Upper lobe of right lung (tissue), 1 donor: ENCODE measurements around the gene MTHFD1L. TPM values are rescaled to one million over a fixed set of nuclear protein-coding genes. Genes with fewer than 3 reads are reported as not detected.

ENCODE experiments used
- ATAC-seq: fragments of 200-7000 bp; cut with Tn5 transposase; one replicate; pipeline ENCODE4 v1.9.1; 2020; ENCODE audit warnings: mild to moderate bottlenecking, moderate library complexity
- DNase-seq: peaks from one replicate; pipeline ENCODE4 v3.0.0-alpha.2; 2020
- H3K27ac ChIP-seq: fragments of 200-600 bp; one replicate; pipeline ENCODE4 v1.8.0; 2022
- H3K27me3 ChIP-seq: fragments of 200-600 bp; one replicate; pipeline ENCODE4 v1.8.0; 2022; ENCODE audit warnings: mild to moderate bottlenecking
- H3K36me3 ChIP-seq: fragments of 200-600 bp; one replicate; pipeline ENCODE4 v1.8.0; 2022
- H3K4me1 ChIP-seq: fragments of 200-600 bp; one replicate; pipeline ENCODE4 v1.8.0; 2022
- H3K4me3 ChIP-seq: fragments of 200-600 bp; one replicate; pipeline ENCODE4 v1.8.0; 2022; ENCODE audit warnings: mild to moderate bottlenecking
- H3K9me3 ChIP-seq: fragments of 200-600 bp; one replicate; pipeline ENCODE4 v1.8.0; 2022
- CTCF ChIP-seq: fragments of 200-600 bp; IDR thresholded peaks from one replicate; pipeline ENCODE4 v1.8.0; 2022; ENCODE audit warnings: antibody characterized with exemption
- intact Hi-C: fragments of 100-400 bp; cut with DNase I; formaldehyde crosslinking; loops from one replicate; pipeline ENCODE4 v1.11.0; 2022
- total RNA-seq: library from RNA; stranded (reverse); fragmentation: NEBNext Ultra II Directional; extraction: Animal tissue kit (Norgen Biotek cat#: 25700); gene quantifications from one replicate; pipeline ENCODE4 v1.2.1, GENCODE V29; 2021
- donor health status: DM: no; HTN: yes; CAD: no; lungs with severe emphysema.

MTHFD1L gene
- total RNA-seq, 1 donor from 2014 or later, result 27.9 TPM

- Histone ChIP-seq H3K27me3 (no peaks in the 10 kb centered on the region), H3K27ac (no peak overlapping the region), H3K36me3 (no peaks in the 10 kb centered on the region), H3K4me3 (no peak overlapping the region), H3K9me3 (no peaks in the 10 kb centered on the region), H3K4me1 (no peaks in the 10 kb centered on the region)
- DNase-seq (no peak), ATAC-seq (no peak)
- intact Hi-C loops, result no loop called here
- no peak for TF ChIP-seq CTCF
These were observed 266.0 kb downstream of the MTHFD1L start for GRCh38 chr6:151131324-151132007.

GRCh38 chr6:151136141-151136755, 270.7 kb downstream of the MTHFD1L start:
- DNase-seq, result no peak
- H3K27ac ChIP-seq, result no peak overlapping the region
- no peaks in the 10 kb centered on the region for H3K36me3 ChIP-seq
- no peaks in the 10 kb centered on the region for H3K9me3 ChIP-seq
- H3K4me3 ChIP-seq, result no peak overlapping the region
- H3K27me3 ChIP-seq, result no peaks in the 10 kb centered on the region
- TF ChIP-seq CTCF, result no peak
- intact Hi-C loops, result no loop called here
- H3K4me1 ChIP-seq, result peaks cover under 1% of the 10 kb centered on the region
- ATAC-seq, result no peak

GRCh38 chr6:151137542-151137941, 272.0 kb downstream of the MTHFD1L start:
- Histone ChIP-seq H3K9me3 (no peaks in the 10 kb centered on the region), H3K27ac (no peak overlapping the region), H3K4me3 (no peak overlapping the region), H3K27me3 (no peaks in the 10 kb centered on the region), H3K4me1 (peaks cover 8% of the 10 kb centered on the region), H3K36me3 (no peaks in the 10 kb centered on the region)
- no peak for TF ChIP-seq CTCF
- DNase-seq (no peak), ATAC-seq (no peak)
- intact Hi-C loops, result no loop called here

- no peak for DNase-seq
- Histone ChIP-seq H3K27me3 (no peaks in the 10 kb centered on the region), H3K27ac (no peak overlapping the region), H3K4me1 (peaks cover 13% of the 10 kb centered on the region), H3K36me3 (no peaks in the 10 kb centered on the region), H3K9me3 (no peaks in the 10 kb centered on the region), H3K4me3 (no peak overlapping the region)
- ATAC-seq, result no peak
- no peak for TF ChIP-seq CTCF
- intact Hi-C loops, result no loop called here
These were observed 274.0 kb downstream of the MTHFD1L start for GRCh38 chr6:151139524-151139923.

GRCh38 chr6:151140767-151141166, 275.3 kb downstream of the MTHFD1L start:
- TF ChIP-seq CTCF, result no peak
- Histone ChIP-seq H3K4me3 (no peak overlapping the region), H3K27me3 (no peaks in the 10 kb centered on the region), H3K36me3 (no peaks in the 10 kb centered on the region), H3K27ac (no peak overlapping the region), H3K9me3 (no peaks in the 10 kb centered on the region), H3K4me1 (peaks cover 13% of the 10 kb centered on the region)
- intact Hi-C loops, result no loop called here
- ATAC-seq, result peak; percentile 31
- DNase-seq, result no peak
